Measurements from ENCODE around the gene SURF2.
A peak's percentile ranks its signal among the peaks of the same experiment; 100 is the strongest.

Gene SURF2

GRCh38 chr9:133344979-133345378 lies 11.4 kb upstream of the SURF2 start:
- H3K4me3 ChIP-seq (ENCODE audit: low read length): no peak overlapping the region
- no peak for TF ChIP-seq ZNF274 (IDR thresholded peaks at IDR 0.05; ENCODE audit: low read depth, low read length)

DNA sequence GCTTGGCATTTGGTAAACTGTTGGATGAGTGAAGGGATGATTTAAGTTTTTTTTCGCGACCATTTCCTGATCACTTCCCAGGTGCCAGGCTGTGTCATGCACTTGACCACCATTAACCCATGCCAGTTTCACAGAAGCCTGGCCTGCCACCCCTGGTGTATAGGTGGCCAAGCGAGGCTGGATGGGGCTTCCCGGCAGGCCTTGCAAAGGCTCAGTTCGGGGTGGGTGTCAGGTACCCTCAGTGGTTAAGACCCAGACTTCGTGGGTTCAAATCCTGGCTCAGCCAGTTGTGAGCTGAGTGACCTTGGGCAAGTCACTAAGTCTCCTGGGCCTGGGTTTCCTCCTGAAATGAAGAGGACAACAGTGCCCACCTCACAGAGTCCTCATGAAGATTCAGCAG lies 10.8 kb upstream of the SURF2 start:
- H3K4me3 ChIP-seq (ENCODE audit: low read length): no peak overlapping the region
- TF ChIP-seq ZNF274 (IDR thresholded peaks at IDR 0.05; ENCODE audit: low read depth, low read length): no peak

DNA sequence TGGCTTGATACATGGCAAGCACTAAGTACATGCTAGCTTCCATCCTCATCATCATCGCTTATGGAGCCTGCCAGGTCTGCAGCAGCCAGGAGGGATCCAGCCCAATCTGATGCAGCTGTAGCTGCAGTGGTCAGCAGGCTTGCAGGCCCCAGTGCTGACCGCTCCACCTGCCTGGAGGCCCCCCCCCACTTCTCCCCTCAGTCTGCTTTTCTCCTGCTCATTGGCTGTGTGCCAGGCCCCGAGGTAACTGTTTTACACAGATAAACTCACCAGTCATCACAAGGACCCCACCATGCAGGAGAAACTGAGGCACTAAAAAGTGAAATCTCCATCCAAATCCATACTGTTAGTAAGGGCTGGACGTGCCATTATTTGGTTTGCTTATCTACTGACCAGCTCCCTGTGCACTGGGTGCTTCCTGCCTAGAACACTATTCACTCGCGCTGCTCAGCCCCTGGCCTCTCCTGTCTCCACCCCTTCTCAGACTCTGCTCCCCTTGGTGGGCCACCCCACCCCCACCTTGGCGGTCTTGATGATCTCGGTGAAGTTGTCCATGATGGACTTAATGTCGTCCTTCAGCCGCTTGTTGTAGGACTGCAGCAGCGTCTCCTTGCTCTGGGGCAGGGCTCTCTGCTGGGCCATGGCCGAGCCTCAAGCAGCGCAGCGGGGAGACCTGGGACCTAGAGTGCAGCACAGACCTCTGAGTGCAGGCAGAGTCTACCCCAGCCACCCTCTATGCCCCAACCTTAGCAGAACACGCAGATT lies 10.1 kb upstream of the SURF2 start:
- H3K4me3 ChIP-seq (ENCODE audit: low read length): peak overlapping the region; percentile 90; the same call in 1 of the 2 replicates
- TF ChIP-seq ZNF274 (IDR thresholded peaks at IDR 0.05; ENCODE audit: low read depth, low read length): no peak

DNA sequence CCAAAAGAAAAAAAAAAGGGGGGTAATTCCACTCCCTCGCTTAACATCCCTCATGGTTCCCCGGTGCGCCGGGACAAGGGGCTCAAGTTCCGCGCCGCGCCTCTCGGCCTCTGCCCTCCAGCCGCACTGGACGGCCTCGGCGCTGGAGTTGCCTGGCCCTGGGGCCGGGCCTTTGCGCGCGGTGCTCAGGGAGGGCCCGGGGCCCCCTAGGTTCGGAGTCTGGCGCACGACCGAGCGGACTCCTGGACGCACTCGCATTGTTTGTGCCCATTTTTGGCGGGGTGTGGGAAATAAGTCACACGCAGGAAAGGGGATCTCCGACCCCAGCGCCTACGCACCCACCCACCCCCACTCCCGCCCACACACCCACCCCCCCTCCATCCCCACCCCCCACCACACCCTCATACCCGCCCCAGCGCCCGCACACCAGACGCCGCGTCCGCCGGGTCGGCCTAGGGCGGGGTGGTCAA lies 8.8 kb upstream of the SURF2 start:
- TF ChIP-seq ZNF274 (IDR thresholded peaks at IDR 0.05; ENCODE audit: low read depth, low read length): no peak
- peak overlapping the region; percentile 90 for H3K4me3 ChIP-seq (ENCODE audit: low read length)

DNA sequence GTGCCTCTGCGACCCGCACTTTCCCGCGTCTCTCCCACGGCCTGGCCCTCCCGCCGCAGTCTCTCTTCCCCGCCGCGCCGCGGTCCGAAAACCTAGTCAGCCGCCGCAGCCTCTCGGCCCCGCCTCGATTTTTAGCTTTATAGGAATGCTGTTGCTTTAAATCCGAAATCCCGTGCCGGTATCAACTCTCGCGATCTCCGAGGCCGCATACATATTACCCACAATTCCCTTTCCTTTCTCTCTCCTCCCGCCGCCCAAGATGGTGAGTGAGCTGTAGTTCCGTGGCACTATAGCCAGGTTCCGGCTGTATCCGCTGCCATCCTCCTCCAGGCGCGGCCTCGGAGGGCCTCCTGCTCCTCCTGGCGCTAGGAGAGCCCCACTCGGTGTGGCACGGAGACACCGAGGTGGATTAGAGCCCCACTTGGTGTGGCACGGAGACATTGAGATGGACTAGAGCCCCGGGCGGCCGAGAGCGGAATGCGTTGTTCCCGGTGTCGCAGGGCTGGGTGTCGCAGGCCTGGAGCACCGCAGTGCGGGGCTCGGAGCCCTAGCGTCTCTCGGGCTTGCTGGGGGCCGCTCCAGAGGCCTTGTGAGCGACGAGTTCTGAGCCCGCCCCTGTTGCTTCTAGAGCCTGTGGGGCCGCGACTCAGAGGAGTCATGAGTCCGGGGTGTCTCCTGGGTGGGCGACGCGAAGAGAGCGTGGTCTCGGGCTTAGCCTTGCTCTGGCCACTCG lies 8.2 kb upstream of the SURF2 start, which contains the start of the genes MED22 and RPL7A:
MED22 (minus strand) TSS at position 147 of the 733 bp plus-strand sequence. CDS start 1,469 bp downstream, outside the sequence.
RPL7A (plus strand) TSS at position 234 of the 733 bp plus-strand sequence; CDS start at position 260, 26 bp downstream.
- H3K4me3 ChIP-seq (ENCODE audit: low read length): peak within 1 kb of the TSS; percentile 90
- TF ChIP-seq ZNF274 (IDR thresholded peaks at IDR 0.05; ENCODE audit: low read depth, low read length): no peak

DNA sequence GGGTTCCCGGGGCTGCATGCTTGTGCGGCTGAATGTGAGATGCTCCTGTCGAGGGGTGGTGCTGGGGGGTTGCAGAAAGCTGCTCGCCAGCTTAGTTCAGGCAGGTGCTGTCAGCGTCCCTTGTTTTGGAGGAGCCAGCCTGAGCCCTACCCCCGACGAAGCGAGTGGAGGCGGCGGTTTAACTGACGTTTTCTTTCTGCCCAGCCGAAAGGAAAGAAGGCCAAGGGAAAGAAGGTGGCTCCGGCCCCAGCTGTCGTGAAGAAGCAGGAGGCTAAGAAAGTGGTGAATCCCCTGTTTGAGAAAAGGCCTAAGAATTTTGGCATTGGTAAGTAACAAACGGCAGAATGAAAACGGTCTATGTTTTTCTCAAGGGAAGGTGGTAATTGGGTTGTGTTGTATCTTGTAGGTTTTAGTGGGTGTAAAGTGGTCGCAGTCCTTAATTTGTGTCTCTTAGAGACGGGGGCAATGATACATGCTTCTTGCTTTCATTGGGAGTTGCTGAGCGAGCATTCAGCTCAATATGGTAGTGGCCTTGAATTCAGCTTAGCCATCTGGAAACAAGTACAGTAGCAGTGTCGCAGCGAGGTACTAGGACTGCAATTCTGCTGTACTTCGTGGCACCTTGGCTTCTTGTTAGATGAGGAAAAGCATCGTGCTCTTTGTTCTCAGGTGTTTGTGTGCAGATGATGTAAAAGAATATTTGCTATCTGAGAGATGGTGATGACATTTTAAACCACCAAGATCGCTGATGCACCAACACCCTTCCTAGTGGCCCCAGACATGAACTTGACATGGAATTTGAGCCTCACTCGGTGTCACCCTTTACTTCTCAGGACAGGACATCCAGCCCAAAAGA lies 7.4 kb upstream of the SURF2 start:
- TF ChIP-seq ZNF274 (IDR thresholded peaks at IDR 0.05; ENCODE audit: low read depth, low read length): no peak
- peak overlapping the region; percentile 90 for H3K4me3 ChIP-seq (ENCODE audit: low read length)

DNA sequence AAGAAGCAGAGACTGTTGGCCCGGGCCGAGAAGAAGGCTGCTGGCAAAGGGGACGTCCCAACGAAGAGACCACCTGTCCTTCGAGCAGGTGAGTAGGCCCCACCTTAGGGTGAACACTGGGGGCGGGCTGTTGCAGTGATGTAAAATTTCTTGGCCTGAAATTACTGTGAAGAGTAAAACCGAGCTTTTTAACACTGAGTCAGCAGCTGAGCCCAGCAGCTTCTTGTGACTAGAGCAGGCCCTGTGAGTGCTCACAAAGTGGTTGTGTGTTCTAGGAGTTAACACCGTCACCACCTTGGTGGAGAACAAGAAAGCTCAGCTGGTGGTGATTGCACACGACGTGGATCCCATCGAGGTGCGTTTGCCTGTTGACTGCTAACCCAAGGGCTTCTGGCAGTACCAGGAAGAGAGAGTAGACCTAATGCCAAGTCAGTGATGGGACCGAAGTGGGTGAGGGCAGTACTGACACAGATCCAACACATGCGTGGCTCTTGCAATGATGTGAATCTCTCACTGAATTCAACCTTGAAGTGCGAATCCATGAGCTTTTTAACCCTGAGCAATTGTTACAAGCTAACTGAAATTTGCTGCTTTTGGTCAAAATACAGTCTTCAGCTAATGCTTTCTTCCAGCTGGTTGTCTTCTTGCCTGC lies 6.3 kb upstream of the SURF2 start:
- no peak for TF ChIP-seq ZNF274 (IDR thresholded peaks at IDR 0.05; ENCODE audit: low read depth, low read length)
- peak overlapping the region; percentile 90; the same call in 1 of the 2 replicates for H3K4me3 ChIP-seq (ENCODE audit: low read length)

DNA sequence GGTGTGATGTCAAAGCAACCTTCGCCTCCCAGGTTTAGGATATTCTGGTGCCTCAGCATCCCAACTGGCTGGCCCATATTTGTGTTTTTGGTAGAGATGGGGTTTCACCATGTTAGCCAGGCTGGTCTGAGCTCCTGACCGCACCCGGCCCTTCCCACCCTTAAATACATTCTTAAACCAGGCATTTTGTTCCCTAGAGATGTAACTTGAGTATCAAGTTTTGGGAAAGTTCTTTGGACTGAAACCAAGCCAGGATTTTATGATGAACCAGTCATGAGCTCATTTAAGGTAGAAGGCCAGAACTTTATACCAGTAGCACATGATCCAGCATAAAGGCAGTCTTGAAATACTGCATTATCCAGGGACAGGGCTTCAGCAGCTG lies 4.8 kb upstream of the SURF2 start:
- H3K4me3 ChIP-seq (ENCODE audit: low read length): no peak overlapping the region
- no peak for TF ChIP-seq ZNF274 (IDR thresholded peaks at IDR 0.05; ENCODE audit: low read depth, low read length)

DNA sequence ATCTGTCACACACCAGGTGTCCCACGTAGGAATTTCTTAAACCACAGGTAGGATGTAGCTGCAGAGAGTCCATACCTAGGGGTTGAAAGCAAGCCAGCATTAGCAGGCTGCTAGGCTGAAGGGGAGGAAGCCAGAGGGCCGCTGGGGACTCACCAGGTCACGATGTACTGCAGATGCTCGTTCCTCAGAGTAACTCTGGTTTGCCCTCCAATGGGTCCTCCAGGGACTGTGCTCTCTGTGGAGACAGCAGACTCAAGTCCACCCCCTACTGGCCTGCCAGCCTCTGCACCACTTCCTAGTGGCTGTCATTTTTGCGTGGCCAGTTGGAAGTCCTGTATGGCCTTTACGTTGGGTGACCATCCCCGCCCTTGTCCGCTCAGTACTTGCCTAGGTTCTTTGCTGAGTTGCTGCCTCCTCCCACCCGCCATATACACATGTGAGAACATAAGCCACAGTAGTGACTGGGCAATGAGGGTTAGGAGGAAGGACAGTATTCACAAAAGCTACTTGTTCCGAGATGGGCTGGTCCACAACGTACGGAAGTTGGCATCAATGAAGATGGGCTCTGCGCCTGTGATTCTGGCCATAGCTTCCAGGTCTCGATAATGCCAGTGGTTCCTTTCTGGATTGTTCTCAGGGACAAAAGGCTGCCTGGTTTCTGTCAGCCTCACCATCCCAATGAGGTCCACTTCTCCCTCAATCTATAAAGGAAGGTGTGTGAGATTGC lies 4.3 kb upstream of the SURF2 start:
- H3K4me3 ChIP-seq (ENCODE audit: low read length): no peak overlapping the region
- TF ChIP-seq ZNF274 (IDR thresholded peaks at IDR 0.05; ENCODE audit: low read depth, low read length): no peak

DNA sequence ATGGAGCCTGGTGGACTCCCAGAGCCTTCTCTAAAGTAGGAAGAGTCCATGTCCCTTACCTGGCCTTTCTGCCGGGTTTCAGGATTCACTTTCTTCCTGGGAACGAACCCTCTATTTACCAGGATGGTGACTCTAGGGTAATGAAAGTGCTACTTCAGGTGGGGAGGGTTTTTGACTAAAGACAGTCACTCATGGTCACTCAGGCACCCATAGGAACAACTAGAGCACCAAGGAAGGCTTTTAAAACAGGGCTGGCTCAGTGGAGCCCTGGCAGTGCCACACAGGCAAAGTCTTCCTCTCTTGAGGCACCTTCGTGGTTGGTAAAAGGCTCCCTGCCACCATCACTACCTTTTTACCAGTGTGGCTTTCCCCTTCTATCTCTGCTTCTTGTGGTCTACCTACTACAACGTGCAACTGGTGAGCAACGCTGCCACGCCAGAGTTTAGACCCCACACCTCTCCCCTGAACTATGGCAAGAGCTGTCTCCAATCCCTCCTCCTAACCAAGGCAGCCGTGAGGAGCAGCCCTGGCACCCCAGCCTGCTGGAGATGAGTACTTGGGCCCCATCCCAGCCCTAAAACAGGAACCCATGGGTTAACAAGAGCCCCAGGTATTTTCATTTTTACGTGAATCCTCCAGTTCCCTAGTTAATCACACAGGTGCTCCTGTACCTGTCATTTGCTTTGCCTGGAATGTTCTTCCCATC lies 3.6 kb upstream of the SURF2 start:
- no peak for TF ChIP-seq ZNF274 (IDR thresholded peaks at IDR 0.05; ENCODE audit: low read depth, low read length)
- H3K4me3 ChIP-seq (ENCODE audit: low read length): no peak overlapping the region

DNA sequence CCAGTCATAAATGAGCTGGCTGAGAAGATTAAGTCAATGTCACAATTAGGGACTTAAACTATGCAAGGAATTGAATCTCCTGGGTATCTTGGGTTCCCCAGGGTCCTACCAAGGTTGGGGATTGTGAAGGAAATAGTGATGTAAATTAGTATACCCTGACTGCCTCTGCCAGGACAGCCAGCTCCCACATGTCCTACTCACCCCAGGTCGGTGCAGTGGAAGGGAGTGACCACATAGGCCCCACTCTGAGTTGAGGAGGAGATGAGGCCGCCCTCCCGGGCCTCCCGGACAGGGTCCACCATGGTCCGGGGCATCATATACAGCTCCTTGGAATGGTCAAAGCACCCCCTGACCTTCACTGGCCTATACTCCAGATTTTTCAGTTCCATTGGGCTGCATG lies 2.8 kb upstream of the SURF2 start:
- no peak for TF ChIP-seq ZNF274 (IDR thresholded peaks at IDR 0.05; ENCODE audit: low read depth, low read length)
- H3K4me3 ChIP-seq (ENCODE audit: low read length): no peak overlapping the region

DNA sequence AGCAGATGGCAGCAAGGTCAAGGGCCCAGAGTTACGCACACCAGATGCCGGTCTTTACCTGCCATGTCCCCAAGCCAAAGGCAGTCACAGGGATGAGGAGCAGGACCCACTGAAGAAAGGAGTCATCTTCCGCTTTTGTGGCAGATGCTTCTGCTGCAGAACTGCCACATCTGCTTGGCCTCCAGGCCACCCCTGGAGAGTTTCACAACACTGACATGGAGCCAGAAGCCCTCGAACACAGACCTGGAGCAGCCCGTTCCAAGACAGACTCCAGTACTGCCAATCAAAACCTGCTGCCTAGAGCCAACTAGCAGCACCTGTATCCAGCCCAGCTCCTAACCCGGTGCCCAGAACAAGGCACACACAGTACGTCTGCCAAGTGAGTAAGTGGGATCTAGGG lies 1.6 kb upstream of the SURF2 start:
- H3K4me3 ChIP-seq (ENCODE audit: low read length): no peak overlapping the region
- no peak for TF ChIP-seq ZNF274 (IDR thresholded peaks at IDR 0.05; ENCODE audit: low read depth, low read length)
